ENCODE data around the gene UBE2L3.
A peak's percentile ranks its signal among the peaks of the same experiment; 100 is the strongest.

Gene UBE2L3

GRCh38 chr22:21628386-21629254 is 61.1 kb downstream of the UBE2L3 start:
- Histone ChIP-seq H3K9ac (ENCODE audit: low read length) (peak overlapping the region; percentile 99), H3K9me3 (ENCODE audit: insufficient read depth, low read length) (no peaks in the 10 kb centered on the region), H3K4me2 (ENCODE audit: low read depth, low read length, poor library complexity, severe bottlenecking) (peak overlapping the region; percentile 69), H3K36me3 (ENCODE audit: low read length) (no peaks in the 10 kb centered on the region), H3F3A (ENCODE audit: insufficient read depth) (peaks cover 15% of the 10 kb centered on the region), H3K27me3 (ENCODE audit: low read length) (no peaks in the 10 kb centered on the region), H4K20me1 (ENCODE audit: low read depth, low read length) (no peaks in the 10 kb centered on the region), H3K4me3 (ENCODE audit: insufficient read depth, low read length, poor library complexity, severe bottlenecking) (peak overlapping the region; percentile 99), H3K9me2 (replicated peaks; ENCODE audit: insufficient read depth, low read length) (no peaks in the 10 kb centered on the region), H3K79me2 (ENCODE audit: insufficient read depth, low read length) (peaks cover 12% of the 10 kb centered on the region; the same call in 1 of the 2 replicates), H2AFZ (ENCODE audit: low read depth, low read length, severe bottlenecking) (no peak overlapping the region), H3K27ac (ENCODE audit: low read depth, low read length) (peak overlapping the region; percentile 91)
- no peak for TF ChIP-seq EZH2phosphoT487 (conservative IDR thresholded peaks at IDR 0.05; ENCODE audit: low read length)
- no peak for TF ChIP-seq CTCF (IDR thresholded peaks at IDR 0.05; ENCODE audit: insufficient read depth, low read length, poor library complexity, severe bottlenecking)

GRCh38 chr22:21629255-21630149 is 62.0 kb downstream of the UBE2L3 start, which contains the start of gene YDJC:
Gene YDJC (minus strand): TSS chr22:21630022. CDS start chr22:21630014, 8 bp downstream.
- peaks cover 12% of the 10 kb centered on the region; the same call in 1 of the 2 replicates for H3K79me2 ChIP-seq (ENCODE audit: insufficient read depth, low read length)
- H3K27ac ChIP-seq (ENCODE audit: low read depth, low read length), result peak within 1 kb of the TSS; percentile 91
- H3K4me3 ChIP-seq (ENCODE audit: insufficient read depth, low read length, poor library complexity, severe bottlenecking), result peak within 1 kb of the TSS; percentile 99
- peak within 1 kb of the TSS; percentile 99 for H3K9ac ChIP-seq (ENCODE audit: low read length)
- H3K27me3 ChIP-seq (ENCODE audit: low read length), result no peaks in the 10 kb centered on the region
- no peaks in the 10 kb centered on the region for H4K20me1 ChIP-seq (ENCODE audit: low read depth, low read length)
- H2AFZ ChIP-seq (ENCODE audit: low read depth, low read length, severe bottlenecking), result peak within 1 kb of the TSS; percentile 48
- TF ChIP-seq CTCF (IDR thresholded peaks at IDR 0.05; ENCODE audit: insufficient read depth, low read length, poor library complexity, severe bottlenecking) (peak; percentile 29), EZH2phosphoT487 (conservative IDR thresholded peaks at IDR 0.05; ENCODE audit: low read length) (no peak)
- H3K36me3 ChIP-seq (ENCODE audit: low read length), result no peaks in the 10 kb centered on the region
- H3K4me2 ChIP-seq (ENCODE audit: low read depth, low read length, poor library complexity, severe bottlenecking), result peak within 1 kb of the TSS; percentile 69
- H3K9me2 ChIP-seq (replicated peaks; ENCODE audit: insufficient read depth, low read length), result no peaks in the 10 kb centered on the region
- peaks cover 14% of the 10 kb centered on the region for H3F3A ChIP-seq (ENCODE audit: insufficient read depth)
- H3K9me3 ChIP-seq (ENCODE audit: insufficient read depth, low read length), result no peaks in the 10 kb centered on the region

GRCh38 chr22:21631025-21631424 is 63.5 kb downstream of the UBE2L3 start:
- H3K9me3 ChIP-seq (ENCODE audit: insufficient read depth, low read length), result no peaks in the 10 kb centered on the region
- no peaks in the 10 kb centered on the region for H3K27me3 ChIP-seq (ENCODE audit: low read length)
- H2AFZ ChIP-seq (ENCODE audit: low read depth, low read length, severe bottlenecking), result no peak overlapping the region
- H3K4me3 ChIP-seq (ENCODE audit: insufficient read depth, low read length, poor library complexity, severe bottlenecking), result no peak overlapping the region
- no peak for TF ChIP-seq EZH2phosphoT487 (conservative IDR thresholded peaks at IDR 0.05; ENCODE audit: low read length)
- no peak for TF ChIP-seq CTCF (IDR thresholded peaks at IDR 0.05; ENCODE audit: insufficient read depth, low read length, poor library complexity, severe bottlenecking)
- no peak overlapping the region for H3K27ac ChIP-seq (ENCODE audit: low read depth, low read length)
- 0 out of 2 replicates have a peak, but pooled peaks cover 4% of the 10 kb centered on the region for H3F3A ChIP-seq (ENCODE audit: insufficient read depth)
- no peaks in the 10 kb centered on the region for H3K36me3 ChIP-seq (ENCODE audit: low read length)
- no peak overlapping the region for H3K9ac ChIP-seq (ENCODE audit: low read length)
- H3K79me2 ChIP-seq (ENCODE audit: insufficient read depth, low read length), result peaks cover 12% of the 10 kb centered on the region; the same call in 1 of the 2 replicates
- no peak overlapping the region for H3K4me2 ChIP-seq (ENCODE audit: low read depth, low read length, poor library complexity, severe bottlenecking)
- no peaks in the 10 kb centered on the region for H4K20me1 ChIP-seq (ENCODE audit: low read depth, low read length)
- no peaks in the 10 kb centered on the region for H3K9me2 ChIP-seq (replicated peaks; ENCODE audit: insufficient read depth, low read length)
